CD1c-positive myeloid dendritic cell (primary cell): Measurements from ENCODE around the gene DMD.
"Not testable (repeated sequence)": the region's sequence is repeated elsewhere in the genome, so short reads cannot be mapped to it uniquely, and the experiment has no call there.

Source experiments
- DNase-seq: peaks from one replicate; pipeline ENCODE4 v3.0.0-alpha.2; 2016; ENCODE audit errors: extremely low spot score

Gene DMD

GRCh38 chrX:33211356-33212260 lies at the start of gene DMD:
TSS of gene DMD (minus strand) at chrX:33211549. CDS start at chrX:33211312, 237 bp downstream.
- DNase-seq: no peak

- DNase-seq: no peak
These were observed 41.0 kb upstream of the DMD start for GRCh38 chrX:33252306-33252825.

GRCh38 chrX:33218819-33219218 lies 7.5 kb upstream of the DMD start:
- DNase-seq: no peak

- DNase-seq: no peak
These were observed 1.2 kb downstream of the DMD start for GRCh38 chrX:33210156-33210555.

GRCh38 chrX:33207056-33207455 lies 4.3 kb downstream of the DMD start:
- DNase-seq: no peak

GRCh38 chrX:33205321-33205720 lies 6.0 kb downstream of the DMD start:
- no peak for DNase-seq

DNA sequence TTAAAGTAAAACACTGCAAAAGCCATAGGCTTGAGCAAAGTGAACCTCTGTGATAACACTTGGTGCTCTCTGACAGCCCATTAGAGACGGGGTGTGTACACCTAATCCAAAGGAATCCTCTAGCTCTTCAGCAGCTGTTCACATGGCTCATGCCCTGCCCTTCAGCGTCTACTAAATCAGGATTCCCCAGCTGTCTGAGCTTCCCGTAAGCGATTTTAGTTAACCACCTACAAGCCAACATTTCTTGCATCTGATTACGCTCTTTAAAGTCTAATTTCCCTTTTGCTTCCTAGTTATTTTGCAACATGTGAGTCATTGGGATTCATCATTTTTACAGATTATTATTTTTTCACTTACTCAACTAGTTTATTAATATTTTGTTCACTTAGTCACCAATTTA lies 6.5 kb downstream of the DMD start:
- DNase-seq: no peak

DNA sequence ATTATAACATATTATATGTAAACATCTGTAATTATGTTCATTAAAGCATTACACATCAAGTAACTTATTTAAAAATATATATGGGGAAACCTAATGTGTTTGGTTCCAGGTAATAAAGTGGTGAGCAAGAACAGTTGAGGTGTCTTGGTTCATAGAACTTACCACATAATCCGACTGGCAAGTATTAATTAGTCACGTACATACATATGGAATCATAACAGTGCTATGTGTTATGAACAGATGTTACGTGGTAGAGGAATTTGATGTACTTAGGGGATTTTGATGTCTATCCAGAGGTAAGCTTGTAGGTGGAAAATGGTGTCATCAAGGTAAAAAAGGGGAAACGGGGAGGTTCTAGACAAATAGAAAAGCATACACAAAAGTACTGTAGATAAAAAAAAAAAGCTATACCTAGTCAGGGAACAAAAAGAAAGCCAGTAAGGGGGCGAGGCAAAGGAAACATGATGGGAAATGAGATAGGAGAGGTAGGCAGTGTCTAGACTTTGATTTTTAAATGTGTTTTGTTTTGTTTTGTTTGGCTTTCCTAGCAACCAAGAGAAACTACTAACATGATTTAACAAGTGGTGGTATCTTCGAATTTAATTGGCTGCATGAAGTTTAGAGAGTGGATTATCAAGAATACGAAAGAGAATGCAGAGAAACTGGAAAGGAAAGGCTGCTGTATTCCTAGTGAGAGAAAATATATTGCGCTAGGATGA lies 12.6 kb downstream of the DMD start:
- DNase-seq: no peak

- DNase-seq: no peak
These were observed 15.7 kb downstream of the DMD start for GRCh38 chrX:33195698-33196097.

DNA sequence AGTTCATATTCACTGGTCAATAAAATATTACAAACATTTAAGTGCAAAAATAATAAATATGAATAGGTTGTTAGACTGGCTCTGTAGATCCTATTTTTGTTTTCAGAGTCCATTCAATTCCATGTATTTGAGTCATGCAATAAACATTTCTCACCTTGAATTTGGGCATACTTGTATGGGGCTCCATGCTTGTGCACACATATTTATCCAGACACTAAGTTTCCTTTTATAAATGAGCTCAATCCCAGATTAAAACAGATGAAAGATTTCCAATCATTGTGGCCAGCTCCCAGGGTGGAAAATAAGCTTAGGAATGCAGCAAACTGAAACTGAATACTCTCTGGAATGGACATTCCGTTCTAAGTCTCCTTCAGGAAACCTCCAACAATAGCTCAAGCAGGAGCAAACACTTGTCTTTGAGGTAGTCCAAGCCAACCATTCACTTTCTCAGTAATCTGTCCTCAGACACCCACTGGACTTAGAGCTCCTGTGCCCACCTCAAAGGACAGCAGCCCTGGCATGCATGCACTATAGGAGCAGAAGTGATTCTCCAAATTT lies 16.4 kb downstream of the DMD start:
- DNase-seq: no peak

DNA sequence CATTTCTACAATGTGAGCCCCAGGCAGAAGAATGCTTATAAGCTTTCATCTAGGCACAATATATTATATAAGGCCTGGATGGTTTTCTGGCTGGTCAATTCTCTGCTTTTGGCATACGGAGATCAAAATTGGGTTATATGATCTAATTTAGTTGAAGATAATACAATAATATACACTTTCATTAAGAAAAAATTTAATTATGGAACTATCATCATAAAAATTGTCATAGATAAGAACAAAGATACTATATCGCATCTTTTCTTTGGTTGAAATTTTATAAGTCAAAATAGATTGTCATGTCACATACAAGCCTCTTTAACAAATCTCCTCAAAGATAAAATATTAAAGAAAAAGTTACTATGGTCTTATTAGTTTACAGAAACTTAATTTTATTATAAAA lies 17.1 kb downstream of the DMD start:
- no peak for DNase-seq

- DNase-seq: no peak
These were observed 21.3 kb downstream of the DMD start for GRCh38 chrX:33190016-33190415.

- no peak for DNase-seq
These were observed 22.5 kb downstream of the DMD start for GRCh38 chrX:33188881-33189280.

DNA sequence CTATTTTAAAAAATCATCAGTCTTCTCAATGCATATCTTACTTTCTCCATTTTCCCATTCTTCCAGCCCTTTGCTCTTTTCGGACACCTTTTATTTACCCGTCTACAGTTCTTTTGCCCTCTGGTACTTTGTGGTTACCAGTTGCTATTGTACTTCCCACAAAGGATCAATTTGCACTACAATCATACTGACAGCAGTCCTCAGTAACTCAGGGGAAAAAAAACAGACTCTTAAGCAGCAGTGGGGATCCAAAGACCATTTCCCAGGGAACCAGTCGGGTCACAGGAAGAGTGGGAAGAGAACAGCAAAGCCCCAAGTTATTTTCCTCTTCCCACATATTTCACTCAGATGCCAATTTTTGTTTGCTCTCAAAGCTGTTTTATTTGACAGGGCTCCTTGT lies 23.1 kb downstream of the DMD start:
- no peak for DNase-seq

DNA sequence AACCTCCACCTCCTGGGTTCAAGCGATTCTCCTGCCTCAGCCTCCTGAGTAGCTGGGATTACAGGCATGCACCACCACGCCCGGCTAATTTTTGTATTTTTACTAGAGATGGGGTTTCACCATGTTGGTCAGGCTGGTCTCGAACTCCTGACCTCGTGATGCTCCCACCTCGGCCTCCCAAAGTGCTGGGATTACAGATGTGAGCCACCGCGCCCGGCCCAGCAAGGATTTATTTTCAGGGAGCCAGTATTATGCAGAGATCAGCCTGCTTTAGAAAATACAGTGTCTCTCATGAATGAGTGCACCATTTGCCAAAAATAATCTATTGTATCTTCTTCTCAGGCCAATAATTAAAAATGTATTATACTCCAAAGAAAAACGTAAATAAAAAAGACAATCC lies 26.5 kb downstream of the DMD start:
- DNase-seq: not testable (repeated sequence)

- DNase-seq: no peak
These were observed 28.0 kb downstream of the DMD start for GRCh38 chrX:33183361-33183760.

- no peak for DNase-seq
These were observed 32.7 kb downstream of the DMD start for GRCh38 chrX:33178690-33179089.

DNA sequence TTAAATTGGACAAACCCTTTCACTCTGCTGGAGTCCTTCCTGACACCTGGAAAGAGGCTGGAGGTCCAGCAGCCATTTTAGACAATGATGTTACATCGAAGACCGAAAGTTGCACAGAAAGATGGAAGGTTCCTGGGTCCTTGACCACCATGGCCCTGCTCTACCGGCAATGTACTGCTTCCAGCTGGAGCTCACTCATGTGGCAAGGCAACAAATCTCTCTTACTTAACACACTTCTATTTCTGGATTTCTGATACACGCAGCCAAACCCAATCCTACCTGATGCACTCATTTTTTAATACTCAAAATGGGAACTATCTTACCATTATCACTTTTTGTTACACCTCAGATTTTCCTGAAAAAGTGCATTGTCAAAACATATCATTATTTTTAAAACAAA lies 33.1 kb downstream of the DMD start:
- no peak for DNase-seq

- no peak for DNase-seq
These were observed 36.1 kb downstream of the DMD start for GRCh38 chrX:33175201-33175600.

DNA sequence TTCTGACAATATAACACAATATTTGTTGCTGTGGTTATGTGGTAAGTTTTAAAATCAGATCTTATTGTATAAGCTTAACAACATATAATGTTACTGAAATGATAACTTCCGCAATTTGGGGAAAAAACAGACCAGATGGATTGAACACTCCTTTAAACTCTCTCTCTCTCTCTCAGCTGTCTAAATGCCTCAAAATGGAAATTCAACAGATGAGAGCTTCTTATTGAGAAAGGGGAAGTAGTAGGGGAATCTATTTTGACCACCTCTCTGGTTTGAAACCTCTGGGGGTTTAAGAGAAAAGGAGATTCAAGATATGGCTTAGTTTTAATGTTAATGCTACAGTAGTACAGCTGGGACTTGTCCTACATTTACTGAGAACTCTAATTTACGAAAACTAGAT lies 40.3 kb downstream of the DMD start:
- no peak for DNase-seq

- no peak for DNase-seq
These were observed 49.5 kb downstream of the DMD start for GRCh38 chrX:33161829-33162228.

DNA sequence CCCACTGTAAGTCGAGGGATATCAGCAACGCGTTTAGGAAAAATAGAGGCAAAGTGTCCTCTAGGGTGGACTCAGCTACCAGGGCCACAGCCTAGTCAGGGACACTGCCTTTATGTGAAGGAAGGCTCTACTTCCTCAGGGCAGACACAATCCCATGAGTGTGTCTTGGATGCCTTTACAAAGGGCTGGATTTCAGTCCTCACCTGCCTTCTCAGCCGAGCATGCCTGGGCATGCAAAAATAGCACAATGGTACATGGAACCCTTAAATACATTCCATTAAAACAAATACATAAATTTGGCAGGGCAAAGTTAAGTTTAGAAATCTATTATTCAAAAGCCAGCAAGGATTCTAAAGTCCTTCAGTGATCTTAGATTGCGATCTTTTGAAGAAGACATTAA lies 51.1 kb downstream of the DMD start:
- no peak for DNase-seq
